ENCODE measurements around the gene SLC38A8. TPM values are rescaled to one million over a fixed set of nuclear protein-coding genes. Genes with fewer than 3 reads are reported as not detected.
A peak's percentile ranks its signal among the peaks of the same experiment; 100 is the strongest.

The SLC38A8 gene
- total RNA-seq, 2 experiments from 2014 or later: not detected

- ChIA-PET POLR2A (no interaction called here), CTCF (no interaction called here)
- peaks cover 13% of the 10 kb centered on the region for H3K4me1 Mint-ChIP-seq (ENCODE audit: low read depth)
- H3K27me3 ChIP-seq (ENCODE audit: control insufficient read depth in 1 of 2, insufficient read depth in 2 of 2, low read length in 2 of 2): no peaks in the 10 kb centered on the region
- no peaks in the 10 kb centered on the region for H3K36me3 Mint-ChIP-seq (ENCODE audit: low read depth)
- DNase-seq (no peak), ATAC-seq (ENCODE audit: poor library complexity) (no peak)
- H3K9me3 Mint-ChIP-seq: peaks cover 3% of the 10 kb centered on the region
- TF ChIP-seq, protein P1, sequence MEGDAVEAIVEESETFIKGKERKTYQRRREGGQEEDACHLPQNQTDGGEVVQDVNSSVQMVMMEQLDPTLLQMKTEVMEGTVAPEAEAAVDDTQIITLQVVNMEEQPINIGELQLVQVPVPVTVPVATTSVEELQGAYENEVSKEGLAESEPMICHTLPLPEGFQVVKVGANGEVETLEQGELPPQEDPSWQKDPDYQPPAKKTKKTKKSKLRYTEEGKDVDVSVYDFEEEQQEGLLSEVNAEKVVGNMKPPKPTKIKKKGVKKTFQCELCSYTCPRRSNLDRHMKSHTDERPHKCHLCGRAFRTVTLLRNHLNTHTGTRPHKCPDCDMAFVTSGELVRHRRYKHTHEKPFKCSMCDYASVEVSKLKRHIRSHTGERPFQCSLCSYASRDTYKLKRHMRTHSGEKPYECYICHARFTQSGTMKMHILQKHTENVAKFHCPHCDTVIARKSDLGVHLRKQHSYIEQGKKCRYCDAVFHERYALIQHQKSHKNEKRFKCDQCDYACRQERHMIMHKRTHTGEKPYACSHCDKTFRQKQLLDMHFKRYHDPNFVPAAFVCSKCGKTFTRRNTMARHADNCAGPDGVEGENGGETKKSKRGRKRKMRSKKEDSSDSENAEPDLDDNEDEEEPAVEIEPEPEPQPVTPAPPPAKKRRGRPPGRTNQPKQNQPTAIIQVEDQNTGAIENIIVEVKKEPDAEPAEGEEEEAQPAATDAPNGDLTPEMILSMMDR (IDR thresholded peaks at IDR 0.05): no peak
- intact Hi-C loops (cut with DNase I, micrococcal nuclease): no loop called here
- H3K27ac Mint-ChIP-seq: no peak overlapping the region
- H3K27me3 Mint-ChIP-seq: no peaks in the 10 kb centered on the region
- H3K4me1 ChIP-seq (ENCODE audit: insufficient read depth, low read length): peaks cover 8% of the 10 kb centered on the region
- H3K36me3 ChIP-seq (ENCODE audit: insufficient read depth, low read length): no peaks in the 10 kb centered on the region
- H3K9me3 ChIP-seq (ENCODE audit: control insufficient read depth in 1 of 2, insufficient read depth in 1 of 2, low read length in 2 of 2): peaks cover 0 to 17% of the 10 kb centered on the region in 2 experiments
- no peak overlapping the region for H3K4me3 Mint-ChIP-seq
- no peak overlapping the region for H3K4me3 ChIP-seq (ENCODE audit: low read length)
- no peak overlapping the region for H3K27ac ChIP-seq (ENCODE audit: low read depth in 1 of 2, low read length in 2 of 2)
Measured at GRCh38 chr16:84014570-84015327, 27.8 kb downstream of the SLC38A8 start.

GRCh38 chr16:84013787-84014569 lies 28.6 kb downstream of the SLC38A8 start:
- no peak overlapping the region for H3K27ac ChIP-seq (ENCODE audit: low read depth in 1 of 2, low read length in 2 of 2)
- H3K36me3 ChIP-seq (ENCODE audit: insufficient read depth, low read length): no peaks in the 10 kb centered on the region
- no peak overlapping the region for H3K4me3 ChIP-seq (ENCODE audit: low read length)
- Mint-ChIP-seq H3K4me1 (ENCODE audit: low read depth) (peaks cover 13% of the 10 kb centered on the region), H3K4me3 (no peak overlapping the region), H3K9me3 (peaks cover 3% of the 10 kb centered on the region), H3K27ac (no peak overlapping the region), H3K36me3 (ENCODE audit: low read depth) (no peaks in the 10 kb centered on the region), H3K27me3 (no peaks in the 10 kb centered on the region)
- ATAC-seq (ENCODE audit: poor library complexity) (peak; percentile 81), DNase-seq (peak; percentile 2 to 75 (median 28))
- peaks cover 0 to 16% of the 10 kb centered on the region in 2 experiments for H3K9me3 ChIP-seq (ENCODE audit: control insufficient read depth in 1 of 2, insufficient read depth in 1 of 2, low read length in 2 of 2)
- H3K27me3 ChIP-seq (ENCODE audit: control insufficient read depth in 1 of 2, insufficient read depth in 2 of 2, low read length in 2 of 2): no peaks in the 10 kb centered on the region
- CTCF ChIA-PET: no interaction called here
- intact Hi-C loops (cut with DNase I, micrococcal nuclease): no loop called here
- TF ChIP-seq, protein P1 (IDR thresholded peaks at IDR 0.05): no peak
- POLR2A ChIA-PET: no interaction called here
- H3K4me1 ChIP-seq (ENCODE audit: insufficient read depth, low read length): peaks cover 8% of the 10 kb centered on the region

DNA sequence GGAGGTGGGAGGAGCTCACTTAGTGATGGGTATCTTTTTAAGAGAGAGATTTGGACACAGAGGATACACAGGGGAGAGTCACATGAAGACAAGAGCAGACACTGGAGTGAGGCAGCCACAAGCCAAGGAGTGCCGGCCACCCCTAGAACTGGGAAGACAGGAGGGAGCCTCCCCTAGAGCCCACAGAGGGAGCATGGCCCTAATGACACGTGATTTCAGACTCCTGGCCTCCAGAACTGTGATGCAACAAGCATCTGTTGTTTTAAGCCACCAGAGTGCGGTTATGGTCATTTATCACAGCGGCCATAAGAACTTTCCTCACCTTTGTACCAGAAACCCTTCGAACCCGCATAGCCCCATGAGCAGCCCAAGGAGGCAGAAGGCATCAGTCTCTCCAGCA lies 33.3 kb downstream of the SLC38A8 start:
- Mint-ChIP-seq H3K4me1 (ENCODE audit: low read depth) (peaks cover 6% of the 10 kb centered on the region), H3K4me3 (no peak overlapping the region), H3K36me3 (ENCODE audit: low read depth) (no peaks in the 10 kb centered on the region), H3K27ac (no peak overlapping the region), H3K27me3 (peaks cover 4% of the 10 kb centered on the region), H3K9me3 (no peaks in the 10 kb centered on the region)
- ATAC-seq (ENCODE audit: poor library complexity) (no peak), DNase-seq (no peak)
- TF ChIP-seq, protein P1 (IDR thresholded peaks at IDR 0.05): no peak
- intact Hi-C loops (cut with DNase I, micrococcal nuclease): no loop called here
- H3K9me3 ChIP-seq (ENCODE audit: control insufficient read depth in 1 of 2, insufficient read depth in 1 of 2, low read length in 2 of 2): peaks cover 0 to 7% of the 10 kb centered on the region in 2 experiments
- ChIA-PET POLR2A (no interaction called here), CTCF (no interaction called here)
- no peaks in the 10 kb centered on the region for H3K36me3 ChIP-seq (ENCODE audit: insufficient read depth, low read length)
- H3K27me3 ChIP-seq (ENCODE audit: control insufficient read depth in 1 of 2, insufficient read depth in 2 of 2, low read length in 2 of 2): no peaks in the 10 kb centered on the region
- H3K4me1 ChIP-seq (ENCODE audit: insufficient read depth, low read length): peaks cover 6% of the 10 kb centered on the region
- H3K4me3 ChIP-seq (ENCODE audit: low read length): no peak overlapping the region
- no peak overlapping the region for H3K27ac ChIP-seq (ENCODE audit: low read depth in 1 of 2, low read length in 2 of 2)

All from CD4-positive, alpha-beta T cell (primary cell).